GM12801 (cell line): Measurements from ENCODE around the gene TMEM219.

Experiments
- TF ChIP-seq, protein P1 (sequence below): IDR thresholded peaks from one replicate; pipeline ENCODE4 v1.5.1; 2011; ENCODE audit warnings: control low read depth; ENCODE audit not compliant: insufficient read length; ENCODE audit errors: extremely low read depth

TMEM219 gene

DNA sequence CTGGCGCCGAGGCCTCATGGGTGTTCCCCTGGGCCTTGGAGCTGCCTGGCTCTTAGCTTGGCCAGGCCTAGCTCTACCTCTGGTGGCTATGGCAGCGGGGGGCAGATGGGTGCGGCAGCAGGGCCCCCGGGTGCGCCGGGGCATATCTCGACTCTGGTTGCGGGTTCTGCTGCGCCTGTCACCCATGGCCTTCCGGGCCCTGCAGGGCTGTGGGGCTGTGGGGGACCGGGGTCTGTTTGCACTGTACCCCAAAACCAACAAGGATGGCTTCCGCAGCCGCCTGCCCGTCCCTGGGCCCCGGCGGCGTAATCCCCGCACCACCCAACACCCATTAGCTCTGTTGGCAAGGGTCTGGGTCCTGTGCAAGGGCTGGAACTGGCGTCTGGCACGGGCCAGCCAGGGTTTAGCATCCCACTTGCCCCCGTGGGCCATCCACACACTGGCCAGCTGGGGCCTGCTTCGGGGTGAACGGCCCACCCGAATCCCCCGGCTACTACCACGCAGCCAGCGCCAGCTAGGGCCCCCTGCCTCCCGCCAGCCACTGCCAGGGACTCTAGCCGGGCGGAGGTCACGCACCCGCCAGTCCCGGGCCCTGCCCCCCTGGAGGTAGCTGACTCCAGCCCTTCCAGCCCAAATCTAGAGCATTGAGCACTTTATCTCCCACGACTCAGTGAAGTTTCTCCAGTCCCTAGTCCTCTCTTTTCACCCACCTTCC, 25.6 kb downstream of the TMEM219 start:
- TF ChIP-seq, protein P1, sequence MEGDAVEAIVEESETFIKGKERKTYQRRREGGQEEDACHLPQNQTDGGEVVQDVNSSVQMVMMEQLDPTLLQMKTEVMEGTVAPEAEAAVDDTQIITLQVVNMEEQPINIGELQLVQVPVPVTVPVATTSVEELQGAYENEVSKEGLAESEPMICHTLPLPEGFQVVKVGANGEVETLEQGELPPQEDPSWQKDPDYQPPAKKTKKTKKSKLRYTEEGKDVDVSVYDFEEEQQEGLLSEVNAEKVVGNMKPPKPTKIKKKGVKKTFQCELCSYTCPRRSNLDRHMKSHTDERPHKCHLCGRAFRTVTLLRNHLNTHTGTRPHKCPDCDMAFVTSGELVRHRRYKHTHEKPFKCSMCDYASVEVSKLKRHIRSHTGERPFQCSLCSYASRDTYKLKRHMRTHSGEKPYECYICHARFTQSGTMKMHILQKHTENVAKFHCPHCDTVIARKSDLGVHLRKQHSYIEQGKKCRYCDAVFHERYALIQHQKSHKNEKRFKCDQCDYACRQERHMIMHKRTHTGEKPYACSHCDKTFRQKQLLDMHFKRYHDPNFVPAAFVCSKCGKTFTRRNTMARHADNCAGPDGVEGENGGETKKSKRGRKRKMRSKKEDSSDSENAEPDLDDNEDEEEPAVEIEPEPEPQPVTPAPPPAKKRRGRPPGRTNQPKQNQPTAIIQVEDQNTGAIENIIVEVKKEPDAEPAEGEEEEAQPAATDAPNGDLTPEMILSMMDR = no peak

DNA sequence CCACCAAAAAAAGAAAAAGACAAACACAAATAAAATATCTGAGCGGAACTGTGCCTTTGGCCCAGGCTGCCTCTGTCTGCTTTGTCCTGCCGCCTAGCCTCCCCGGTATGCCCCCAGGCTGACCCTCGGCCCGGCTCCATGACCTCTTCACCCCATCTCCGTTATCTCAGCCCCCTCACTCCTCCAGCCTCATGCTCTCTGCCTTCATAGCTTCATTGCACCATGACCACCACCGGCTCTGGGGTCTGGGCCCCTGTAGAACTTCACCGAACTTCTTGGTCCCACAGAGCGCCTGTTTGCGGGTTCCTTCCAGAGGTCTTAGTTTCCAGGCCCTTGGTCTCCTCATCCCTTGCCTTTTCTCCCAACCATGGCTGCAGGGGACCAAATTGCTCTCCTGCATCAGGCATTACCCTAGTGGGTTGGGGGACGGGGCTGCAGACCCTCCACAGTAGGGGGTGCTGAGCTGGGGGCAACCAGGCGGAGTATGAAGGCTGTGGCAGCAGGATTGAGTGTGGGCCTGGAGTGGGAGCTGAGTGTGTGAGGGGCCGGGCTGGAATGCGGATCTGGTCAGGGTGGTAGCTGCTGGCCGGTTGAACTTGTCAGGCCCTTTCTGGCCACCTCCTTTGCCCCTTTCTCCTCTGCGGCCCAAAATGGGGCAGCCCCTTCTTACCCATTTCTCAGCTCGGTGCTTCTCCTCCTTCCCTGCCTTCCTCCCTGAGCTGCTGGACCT, 26.6 kb downstream of the TMEM219 start:
- TF ChIP-seq, protein P1 = no peak

GRCh38 chr16:29989111-29989858, 27.4 kb downstream of the TMEM219 start:
- TF ChIP-seq, protein P1 = no peak

GRCh38 chr16:29990034-29990433, 28.2 kb downstream of the TMEM219 start:
- TF ChIP-seq, protein P1 = no peak

DNA sequence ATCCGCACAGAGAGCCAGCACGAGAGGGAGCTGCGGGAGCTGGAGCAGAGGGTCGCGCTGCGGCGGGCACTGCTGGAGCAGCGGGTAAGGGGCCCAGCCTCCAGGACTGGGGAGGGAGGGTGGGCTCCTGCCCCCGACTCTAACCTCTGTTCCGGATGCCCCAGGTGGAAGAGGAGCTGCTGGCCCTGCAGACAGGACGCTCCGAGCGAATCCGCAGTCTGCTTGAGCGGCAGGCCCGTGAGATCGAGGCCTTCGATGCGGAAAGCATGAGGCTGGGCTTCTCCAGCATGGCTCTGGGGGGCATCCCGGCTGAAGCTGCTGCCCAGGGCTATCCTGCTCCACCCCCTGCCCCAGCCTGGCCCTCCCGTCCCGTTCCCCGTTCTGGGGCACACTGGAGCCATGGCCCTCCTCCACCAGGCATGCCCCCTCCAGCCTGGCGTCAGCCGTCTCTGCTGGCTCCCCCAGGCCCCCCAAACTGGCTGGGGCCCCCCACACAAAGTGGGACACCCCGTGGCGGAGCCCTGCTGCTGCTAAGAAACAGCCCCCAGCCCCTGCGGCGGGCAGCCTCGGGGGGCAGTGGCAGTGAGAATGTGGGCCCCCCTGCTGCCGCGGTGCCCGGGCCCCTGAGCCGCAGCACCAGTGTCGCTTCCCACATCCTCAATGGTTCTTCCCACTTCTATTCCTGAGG, 29.1 kb downstream of the TMEM219 start:
- TF ChIP-seq, protein P1 = no peak

DNA sequence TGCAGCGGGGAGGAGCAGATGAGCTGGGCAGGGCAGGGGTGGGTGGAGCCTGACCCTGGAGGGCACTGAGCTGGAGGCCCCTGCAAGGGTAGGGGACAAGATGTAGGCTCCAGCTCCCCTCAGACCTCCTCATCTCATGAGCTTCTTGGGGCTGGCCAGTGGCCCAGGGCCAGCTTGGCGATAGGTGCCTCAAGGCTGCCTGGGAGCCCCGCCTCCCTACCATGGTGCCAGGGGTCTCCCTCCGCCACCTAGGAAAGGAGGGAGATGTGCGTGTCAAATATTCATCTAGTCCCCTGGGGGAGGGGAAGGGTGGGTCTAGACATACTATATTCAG, 29.7 kb downstream of the TMEM219 start:
- TF ChIP-seq, protein P1 = no peak
